ENCODE results near the gene MDM4. TPM values are rescaled to one million over a fixed set of nuclear protein-coding genes. Genes with fewer than 3 reads are reported as not detected.

MDM4 gene
- 84.5 TPM for total RNA-seq
- long read RNA-seq, full-length matches to known transcripts: 3 of 11 reads
- long read RNA-seq, partial matches to known transcripts: 0 of 11 reads
- long read RNA-seq, other reads (novel, unspliced or antisense): 8 of 11 reads

- no peaks in the 10 kb centered on the region for H3K27me3 ChIP-seq
- H3K4me1 ChIP-seq: peaks cover 35% of the 10 kb centered on the region
Measured at GRCh38 chr1:204516180-204516879, at the start of gene MDM4. TSS of gene MDM4 (plus strand) at chr1:204516406. CDS start at chr1:204525519, 9,113 bp downstream.

GRCh38 chr1:204466416-204467405, 49.5 kb upstream of the MDM4 start:
- intact Hi-C loops (cut with DNase I): no loop called here
- DNase-seq (peak; percentile 61), ATAC-seq (no peak)
- peaks cover 24% of the 10 kb centered on the region for H3K36me3 ChIP-seq
- no peak overlapping the region for H3K4me3 ChIP-seq
- peaks cover 53% of the 10 kb centered on the region for H3K4me1 ChIP-seq
- H3K27ac ChIP-seq: peak overlapping the region; percentile 67
- no peak for TF ChIP-seq CTCF (IDR thresholded peaks at IDR 0.05)
- no peaks in the 10 kb centered on the region for H3K27me3 ChIP-seq
- no peaks in the 10 kb centered on the region for H3K9me3 ChIP-seq

More at GRCh38 chr1:204516180-204516879, at the start of gene MDM4:
- Histone ChIP-seq H3K36me3 (no peaks in the 10 kb centered on the region), H3K9me3 (no peaks in the 10 kb centered on the region), H3K27ac (peak within 1 kb of the TSS; percentile 96), H3K4me3 (peak within 1 kb of the TSS; percentile 82)
- DNase-seq (peak; percentile 95), ATAC-seq (peak; percentile 98)
- intact Hi-C loops (cut with DNase I): no loop called here
- no peak for TF ChIP-seq CTCF (IDR thresholded peaks at IDR 0.05)

GRCh38 chr1:204468206-204468605, 48.0 kb upstream of the MDM4 start:
- ATAC-seq (no peak), DNase-seq (peak; percentile 40)
- H3K4me3 ChIP-seq: no peak overlapping the region
- H3K27ac ChIP-seq: peak overlapping the region; percentile 17
- no peaks in the 10 kb centered on the region for H3K27me3 ChIP-seq
- no peaks in the 10 kb centered on the region for H3K9me3 ChIP-seq
- no peak for TF ChIP-seq CTCF (IDR thresholded peaks at IDR 0.05)
- peaks cover 42% of the 10 kb centered on the region for H3K4me1 ChIP-seq
- peaks cover 24% of the 10 kb centered on the region for H3K36me3 ChIP-seq
- intact Hi-C loops (cut with DNase I): no loop called here

GRCh38 chr1:204468766-204469302, 47.4 kb upstream of the MDM4 start:
- Histone ChIP-seq H3K27me3 (no peaks in the 10 kb centered on the region), H3K4me1 (peaks cover 36% of the 10 kb centered on the region), H3K27ac (peak overlapping the region; percentile 17), H3K4me3 (no peak overlapping the region), H3K9me3 (no peaks in the 10 kb centered on the region), H3K36me3 (peaks cover 21% of the 10 kb centered on the region)
- TF ChIP-seq CTCF (IDR thresholded peaks at IDR 0.05): no peak
- intact Hi-C loops (cut with DNase I): no loop called here
- DNase-seq: peak; percentile 46
- no peak for ATAC-seq

GRCh38 chr1:204469304-204469703, 46.9 kb upstream of the MDM4 start:
- DNase-seq: peak; percentile 43
- no peak overlapping the region for H3K4me3 ChIP-seq
- no peak for ATAC-seq
- H3K27ac ChIP-seq: no peak overlapping the region
- no peaks in the 10 kb centered on the region for H3K9me3 ChIP-seq
- peaks cover 16% of the 10 kb centered on the region for H3K36me3 ChIP-seq
- H3K4me1 ChIP-seq: peaks cover 31% of the 10 kb centered on the region
- TF ChIP-seq CTCF (IDR thresholded peaks at IDR 0.05): no peak
- no peaks in the 10 kb centered on the region for H3K27me3 ChIP-seq
- intact Hi-C loops (cut with DNase I): no loop called here
